Keratinocyte (primary cell): Measurements from ENCODE around the gene PTPRF. TPM values are rescaled to one million over a fixed set of nuclear protein-coding genes. Genes with fewer than 3 reads are reported as not detected.

ENCODE experiments used
- DNase-seq: peaks from one replicate; pipeline ENCODE4 v3.0.0-alpha.2; 2011; ENCODE audit warnings: low read depth, missing footprints, low spot score
- FAIRE-seq: peaks from 2 replicates; lab custom pipeline; 2011; peaks lifted over from hg19 to GRCh38; lab: Jason Lieb, UNC
- H2AFZ ChIP-seq: 2 replicates; pipeline ENCODE4 v1.6.0; 2012; ENCODE audit warnings: low read length, control low read depth, inconsistent platforms; ENCODE audit not compliant: control insufficient read depth
- H3K27ac ChIP-seq: 2 replicates; pipeline ENCODE4 v1.5.1; 2011; ENCODE audit warnings: low read length; ENCODE audit not compliant: control insufficient read depth, insufficient read depth
- H3K27me3 ChIP-seq: 3 replicates; pipeline ENCODE4 v1.6.0; 2011; ENCODE audit warnings: low read length; ENCODE audit not compliant: control insufficient read depth, insufficient read depth; ENCODE audit errors: extremely low read depth
- H3K36me3 ChIP-seq, 2 experiments: 2 replicates in 1 of 2; 3 replicates in 1 of 2; pipeline ENCODE4 v1.5.1; 2011; ENCODE audit warnings: low read length in 2 of 2, mild to moderate bottlenecking in 1 of 2; ENCODE audit not compliant: control insufficient read depth in 2 of 2, insufficient read depth in 2 of 2; ENCODE audit errors: extremely low read depth in 1 of 2
- H3K4me1 ChIP-seq: 3 replicates; pipeline ENCODE4 v1.5.1; 2011; ENCODE audit warnings: low read length; ENCODE audit not compliant: control insufficient read depth, insufficient read depth; ENCODE audit errors: extremely low read depth
- H3K4me2 ChIP-seq: 3 replicates; pipeline ENCODE4 v1.6.0; 2011; ENCODE audit warnings: low read depth, low read length; ENCODE audit not compliant: control insufficient read depth, insufficient read depth; ENCODE audit errors: extremely low read depth
- H3K4me3 ChIP-seq, 3 experiments: fragments of 200-600 bp in 1 of 3; sonication (generic) in 1 of 3; 2 replicates in 2 of 3; 3 replicates in 1 of 3; pipeline ENCODE4 v1.5.1; 2011 to 2016; ENCODE audit warnings: low read length in 3 of 3, mild to moderate bottlenecking in 3 of 3, control low read depth in 2 of 3, inconsistent platforms in 1 of 3, low read depth in 1 of 3, mixed read lengths in 1 of 3, mixed run types in 1 of 3, moderate library complexity in 1 of 3; ENCODE audit not compliant: control insufficient read depth in 2 of 3, insufficient read depth in 2 of 3; ENCODE audit errors: extremely low read depth in 1 of 3
- H3K79me2 ChIP-seq: 2 replicates; pipeline ENCODE4 v1.6.0; 2012; ENCODE audit warnings: low read length; ENCODE audit not compliant: control insufficient read depth, insufficient read depth
- H3K9ac ChIP-seq: 3 replicates; pipeline ENCODE4 v1.6.0; 2011; ENCODE audit warnings: low read length; ENCODE audit not compliant: control insufficient read depth, insufficient read depth; ENCODE audit errors: extremely low read depth
- H3K9me1 ChIP-seq: 3 replicates; pipeline ENCODE4 v1.6.0; 2011; ENCODE audit warnings: low read length; ENCODE audit not compliant: control insufficient read depth, insufficient read depth; ENCODE audit errors: extremely low read depth
- H3K9me3 ChIP-seq: 2 replicates; pipeline ENCODE4 v1.5.1; 2012; ENCODE audit warnings: low read depth, low read length; ENCODE audit not compliant: control insufficient read depth
- H4K20me1 ChIP-seq: 3 replicates; pipeline ENCODE4 v1.6.0; 2011; ENCODE audit warnings: low read length; ENCODE audit not compliant: control insufficient read depth, insufficient read depth; ENCODE audit errors: extremely low read depth
- CTCF ChIP-seq, 3 experiments: IDR thresholded peaks in 1 of 3; conservative IDR thresholded peaks in 1 of 3; optimal IDR thresholded peaks in 1 of 3; 2 replicates in 2 of 3; 3 replicates in 1 of 3; pipeline versions ENCODE3 to v1.5.1; 2011; ENCODE audit warnings: low read length in 3 of 3, mild to moderate bottlenecking in 3 of 3, moderate library complexity in 2 of 3, control low read depth in 1 of 3, inconsistent platforms in 1 of 3; ENCODE audit not compliant: insufficient read depth in 2 of 3; ENCODE audit errors: extremely low read depth in 1 of 3
- EZH2 ChIP-seq: IDR thresholded peaks from one replicate; pipeline ENCODE4 v1.6.1; 2012; ENCODE audit warnings: inconsistent platforms, mild to moderate bottlenecking, low read length, moderate library complexity
- dilution Hi-C: fragments of 300-500 bp; cut with MboI; formaldehyde crosslinking; loops from one replicate; pipeline ENCODE4 v1.7.0; 2020; ENCODE audit warnings: low sequenced_read_pairs; ENCODE audit not compliant: extremely low pct_ligation_motif_present
- polyA plus RNA-seq, 5 experiments: library from polyadenylated mRNA; depleted of rRNA in 3 of 5; stranded (reverse) in 3 of 5; stranded (forward) in 1 of 5; unstranded in 1 of 5; fragments of >200 nt; gene quantifications; 1 replicate in 1 of 5; 2 replicates in 3 of 5; 3 replicates in 1 of 5; pipeline versions ENCODE4 v1.2.1 to v1.2.3, GENCODE V29; 2011 to 2012; ENCODE audit warnings: missing spikeins in 2 of 5, low read depth in 1 of 5, low replicate concordance in 1 of 5

The PTPRF gene
- polyA plus RNA-seq, 1 donor (not counting 4 experiments of a cell fraction or from before 2014, with no cell fraction given), result 161 TPM

DNA sequence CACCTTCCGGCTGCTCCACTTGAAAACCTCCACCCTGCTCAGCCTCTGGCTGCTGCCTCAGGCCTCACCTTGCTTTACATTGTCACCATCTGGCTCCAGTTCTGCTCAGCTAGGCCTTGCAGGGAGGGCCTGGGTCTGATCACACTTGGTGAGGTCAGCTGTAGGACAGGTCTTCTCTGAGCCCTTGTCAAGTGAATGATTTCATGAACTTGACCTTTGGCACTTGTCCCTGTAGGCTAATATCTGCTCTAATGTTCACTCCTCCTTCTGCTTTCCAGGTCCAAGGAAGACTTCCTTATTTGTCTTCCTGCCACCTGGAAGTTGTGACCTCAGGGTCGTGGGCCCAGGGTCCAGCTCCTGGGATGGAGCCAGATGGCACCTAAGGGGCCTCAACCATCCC lies 41.4 kb downstream of the PTPRF start:
- no peak overlapping the region for H3K27ac ChIP-seq
- peaks cover 3% of the 10 kb centered on the region for H3K4me1 ChIP-seq
- no peak for DNase-seq
- no peaks in the 10 kb centered on the region for H3K9me3 ChIP-seq
- H2AFZ ChIP-seq, result no peak overlapping the region
- H3K36me3 ChIP-seq, result peaks cover 54 to 63% of the 10 kb centered on the region in 2 experiments
- no peak overlapping the region for H3K9ac ChIP-seq
- no peaks in the 10 kb centered on the region for H3K27me3 ChIP-seq
- peaks cover 4% of the 10 kb centered on the region for H3K79me2 ChIP-seq
- H3K9me1 ChIP-seq, result no peaks in the 10 kb centered on the region
- no peak for FAIRE-seq
- no peaks in the 10 kb centered on the region for H4K20me1 ChIP-seq
- H3K4me2 ChIP-seq, result no peak overlapping the region
- dilution Hi-C loops, result no loop called here
- TF ChIP-seq CTCF (optimal IDR thresholded peaks at IDR 0.05 in 1 of 3, IDR thresholded peaks at IDR 0.05 in 1 of 3, conservative IDR thresholded peaks at IDR 0.05 in 1 of 3; ENCODE audit: extremely low read depth in 1 of 3, insufficient read depth in 2 of 3, low read length in 3 of 3) (no peak), EZH2 (no peak)
- no peak overlapping the region for H3K4me3 ChIP-seq

DNA sequence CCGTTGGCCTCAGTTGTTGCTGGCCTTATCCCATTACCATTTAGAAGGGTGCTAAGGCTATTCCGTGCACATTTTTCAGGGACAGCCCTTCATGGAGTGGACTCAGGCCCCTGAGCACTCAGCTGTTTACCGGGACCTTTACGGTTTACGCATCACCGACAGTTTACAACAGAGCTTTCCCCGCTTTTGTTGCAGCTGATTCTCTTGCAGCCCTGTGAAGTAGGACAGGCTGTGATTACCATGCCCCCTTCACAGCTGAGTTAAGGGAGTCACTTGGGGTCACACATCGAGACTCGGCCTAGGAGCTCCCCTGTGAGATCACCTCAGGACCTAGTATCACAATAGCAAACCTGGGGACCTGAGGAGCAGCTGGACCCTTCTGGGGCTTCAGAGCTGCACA lies 41.9 kb downstream of the PTPRF start:
- H3K9me3 ChIP-seq, result no peaks in the 10 kb centered on the region
- DNase-seq (no peak), FAIRE-seq (no peak)
- H3K27me3 ChIP-seq, result no peaks in the 10 kb centered on the region
- no peak overlapping the region for H3K4me3 ChIP-seq
- dilution Hi-C loops, result no loop called here
- H3K9ac ChIP-seq, result no peak overlapping the region
- H3K4me1 ChIP-seq, result peaks cover 3% of the 10 kb centered on the region
- TF ChIP-seq CTCF (optimal IDR thresholded peaks at IDR 0.05 in 1 of 3, IDR thresholded peaks at IDR 0.05 in 1 of 3, conservative IDR thresholded peaks at IDR 0.05 in 1 of 3; ENCODE audit: extremely low read depth in 1 of 3, insufficient read depth in 2 of 3, low read length in 3 of 3) (no peak), EZH2 (no peak)
- H3K36me3 ChIP-seq, result peaks cover 57 to 63% of the 10 kb centered on the region in 2 experiments
- no peak overlapping the region for H3K27ac ChIP-seq
- H3K4me2 ChIP-seq, result no peak overlapping the region
- H2AFZ ChIP-seq, result no peak overlapping the region
- H4K20me1 ChIP-seq, result no peaks in the 10 kb centered on the region
- peaks cover 4% of the 10 kb centered on the region for H3K79me2 ChIP-seq
- H3K9me1 ChIP-seq, result no peaks in the 10 kb centered on the region
